PC-3 (cell line): ENCODE measurements around the gene LSM5. TPM values are rescaled to one million over a fixed set of nuclear protein-coding genes. Genes with fewer than 3 reads are reported as not detected.

ENCODE experiments used
- ATAC-seq: fragments of 200-7000 bp; cut with Tn5 transposase; 2 replicates; pipeline ENCODE4 v1.9.1; 2020; ENCODE audit warnings: mild to moderate bottlenecking, moderate library complexity
- BruUV-seq: library from RNA; stranded (reverse); fragments of 400-500 nt; replicated peaks from 2 replicates; lab custom pipeline; 2021; lab: Mats Ljungman, UMichigan
- CTCF ChIA-PET: fragments of 300-600 bp; sonication (Branson Sonifier 250); formaldehyde crosslinking; loops from one replicate; lab custom pipeline; 2022; ENCODE audit warnings: antibody characterized with exemption; lab: Charles Lee
- POLR2A ChIA-PET: fragments of 300-600 bp; sonication (Branson Sonifier 250); formaldehyde crosslinking; loops from one replicate; lab custom pipeline; 2022; ENCODE audit warnings: antibody characterized with exemption; ENCODE audit not compliant: unreplicated experiment; lab: Charles Lee
- DNase-seq: peaks from one replicate; pipeline ENCODE4 v3.0.0-alpha.2; 2015
- H2AFZ ChIP-seq: fragments of 300-600 bp; sonication (generic); 2 replicates; pipeline ENCODE4 v1.6.0; 2016; ENCODE audit warnings: antibody characterized with exemption, low read length
- H3F3A ChIP-seq: fragments of 300-600 bp; sonication (generic); one replicate; pipeline ENCODE4 v1.6.0; 2017; ENCODE audit warnings: antibody characterized with exemption, low read length, control low read depth, mild to moderate bottlenecking; ENCODE audit not compliant: unreplicated experiment
- H3K27ac ChIP-seq: fragments of 300-600 bp; sonication (generic); 2 replicates; pipeline ENCODE4 v1.5.1; 2016; ENCODE audit warnings: mild to moderate bottlenecking, low read length
- H3K27me3 ChIP-seq: fragments of 300-600 bp; sonication (generic); 2 replicates; pipeline ENCODE4 v1.6.1; 2016; ENCODE audit warnings: low read length, mixed read lengths
- H3K36me3 ChIP-seq: fragments of 300-600 bp; sonication (generic); 2 replicates; pipeline ENCODE4 v1.6.1; 2016; ENCODE audit warnings: low read depth, mixed run types, low read length, mixed read lengths
- H3K4me1 ChIP-seq: fragments of 300-600 bp; sonication (generic); 2 replicates; pipeline ENCODE4 v1.5.1; 2016; ENCODE audit warnings: low read length; ENCODE audit not compliant: insufficient read depth
- H3K4me2 ChIP-seq: fragments of 300-600 bp; sonication (generic); 2 replicates; pipeline ENCODE4 v1.6.0; 2016; ENCODE audit warnings: low read length
- H3K4me3 ChIP-seq: fragments of 300-600 bp; sonication (generic); 2 replicates; pipeline ENCODE4 v1.5.1; 2016; ENCODE audit warnings: mild to moderate bottlenecking, low read length, mixed read lengths
- H3K79me2 ChIP-seq: fragments of 300-600 bp; sonication (generic); 2 replicates; pipeline ENCODE4 v1.6.1; 2017; ENCODE audit warnings: low read length, mixed read lengths
- H3K9ac ChIP-seq: fragments of 300-600 bp; sonication (generic); 2 replicates; pipeline ENCODE4 v1.6.0; 2016; ENCODE audit warnings: mild to moderate bottlenecking, low read length
- H3K9me2 ChIP-seq: fragments of 300-600 bp; sonication (generic); replicated peaks from 2 replicates; pipeline ENCODE4 v1.6.1; 2016; ENCODE audit warnings: mixed run types, low read length, mixed read lengths
- H3K9me3 ChIP-seq: fragments of 300-600 bp; sonication (generic); 2 replicates; pipeline ENCODE4 v1.6.1; 2016; ENCODE audit warnings: low read length, mixed read lengths
- H4K20me1 ChIP-seq: fragments of 300-600 bp; sonication (generic); 2 replicates; pipeline ENCODE4 v1.6.1; 2016; ENCODE audit warnings: low read length, mixed read lengths
- CTCF ChIP-seq: fragments of 300-600 bp; sonication (generic); conservative IDR thresholded peaks from 2 replicates; pipeline ENCODE4 v1.5.1; 2017; ENCODE audit warnings: antibody characterized with exemption, low read depth, mild to moderate bottlenecking, low read length
- EZH2 ChIP-seq: fragments of 300-600 bp; sonication (generic); IDR thresholded peaks from one replicate; pipeline ENCODE4 v1.6.1; 2017; ENCODE audit warnings: antibody characterized with exemption, mild to moderate bottlenecking, low read length; ENCODE audit not compliant: unreplicated experiment
- EZH2phosphoT487 ChIP-seq: fragments of 300-600 bp; sonication (generic); IDR thresholded peaks from 2 replicates; pipeline ENCODE4 v1.6.1; 2018; ENCODE audit warnings: mild to moderate bottlenecking, antibody characterized with exemption, low read length, borderline replicate concordance
- intact Hi-C: fragments of 100-400 bp; cut with micrococcal nuclease; formaldehyde crosslinking; loops from 2 replicates; pipeline ENCODE4 v1.9.0; 2023
- total RNA-seq: library from RNA; depleted of rRNA; stranded (reverse); fragments of >200 nt; gene quantifications from 2 replicates; pipeline ENCODE4 v1.2.3, GENCODE V29; 2014

Gene LSM5
- total RNA-seq, 1 experiment from 2014 or later, result 24.8 TPM

DNA sequence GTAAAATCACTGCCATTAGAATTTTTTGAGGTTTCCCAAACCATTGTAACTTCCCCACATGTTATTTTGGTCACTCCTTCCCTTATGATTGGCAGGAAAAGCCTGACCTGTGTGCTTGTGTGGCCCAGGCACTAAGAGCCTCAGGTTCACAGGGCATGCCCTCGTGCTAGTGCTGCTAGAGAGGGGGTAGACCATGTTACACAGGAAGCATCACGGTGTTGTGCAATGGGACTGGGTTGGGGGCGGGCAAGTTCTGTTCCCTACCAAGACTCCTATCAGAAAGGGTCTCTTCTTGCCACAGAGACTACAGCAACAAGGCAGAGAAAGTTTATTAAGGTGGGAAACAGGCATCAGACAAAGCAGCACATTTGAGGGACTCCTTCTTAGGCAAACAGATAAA, 32.2 kb downstream of the LSM5 start:
- Histone ChIP-seq H3K9me2 (no peaks in the 10 kb centered on the region), H3K36me3 (no peaks in the 10 kb centered on the region), H3K27me3 (peaks cover 4% of the 10 kb centered on the region; the same call in 1 of the 2 replicates), H3K4me2 (no peak overlapping the region), H3K4me3 (no peak overlapping the region), H3K9ac (no peak overlapping the region), H2AFZ (no peak overlapping the region), H3K79me2 (no peaks in the 10 kb centered on the region), H4K20me1 (no peaks in the 10 kb centered on the region), H3K27ac (no peak overlapping the region), H3K4me1 (no peaks in the 10 kb centered on the region), H3F3A (no peaks in the 10 kb centered on the region), H3K9me3 (no peaks in the 10 kb centered on the region)
- BruUV-seq, result no TSS peak
- TF ChIP-seq CTCF, result no peak
- no peak for TF ChIP-seq EZH2
- no peak for TF ChIP-seq EZH2phosphoT487
- DNase-seq (no peak), ATAC-seq (no peak)
- ChIA-PET CTCF (no interaction called here), POLR2A (no interaction called here)
- intact Hi-C loops, result no loop called here

GRCh38 chr7:32453341-32454011, 36.7 kb downstream of the LSM5 start:
- BruUV-seq, result no TSS peak
- Histone ChIP-seq H3K4me3 (no peak overlapping the region), H3K9me3 (no peaks in the 10 kb centered on the region), H3F3A (no peaks in the 10 kb centered on the region), H3K9ac (no peak overlapping the region), H4K20me1 (no peaks in the 10 kb centered on the region), H3K4me2 (peak overlapping the region; percentile 33), H3K79me2 (no peaks in the 10 kb centered on the region), H3K9me2 (no peaks in the 10 kb centered on the region), H2AFZ (peak overlapping the region; percentile 55), H3K36me3 (no peaks in the 10 kb centered on the region), H3K4me1 (no peaks in the 10 kb centered on the region), H3K27ac (no peak overlapping the region), H3K27me3 (peaks cover 41% of the 10 kb centered on the region)
- ATAC-seq, result peak; percentile 86
- TF ChIP-seq EZH2 (no peak), CTCF (no peak), EZH2phosphoT487 (no peak)
- ChIA-PET POLR2A (no interaction called here), CTCF (no interaction called here)
- DNase-seq, result peak; percentile 67
- intact Hi-C loops, result no loop called here

- intact Hi-C loops, result no loop called here
These were observed 43.0 kb downstream of the LSM5 start for GRCh38 chr7:32447218-32447617.

More at GRCh38 chr7:32447218-32447617, 43.0 kb downstream of the LSM5 start:
- no peak for DNase-seq
- ChIA-PET POLR2A (no interaction called here), CTCF (no interaction called here)
- H2AFZ ChIP-seq, result no peak overlapping the region
- no peak overlapping the region for H3K9ac ChIP-seq
- no peaks in the 10 kb centered on the region for H3K79me2 ChIP-seq
- no peak overlapping the region for H3K4me2 ChIP-seq
- no peak for TF ChIP-seq EZH2phosphoT487
- TF ChIP-seq EZH2, result no peak
- no peak for TF ChIP-seq CTCF
- peaks cover 64% of the 10 kb centered on the region for H3K27me3 ChIP-seq
- H3K9me3 ChIP-seq, result no peaks in the 10 kb centered on the region
- H3K9me2 ChIP-seq, result no peaks in the 10 kb centered on the region
- no peak overlapping the region for H3K27ac ChIP-seq
- ATAC-seq, result no peak
- BruUV-seq, result no TSS peak
- no peaks in the 10 kb centered on the region for H3F3A ChIP-seq
- no peaks in the 10 kb centered on the region for H3K4me1 ChIP-seq
- no peaks in the 10 kb centered on the region for H3K36me3 ChIP-seq
- H4K20me1 ChIP-seq, result no peaks in the 10 kb centered on the region
- H3K4me3 ChIP-seq, result no peak overlapping the region
